Ishikawa (cell line): ENCODE results near the gene ERLEC1.

Experiments
- CEBPB ChIP-seq: IDR thresholded peaks from 2 replicates; pipeline ENCODE4 v1.6.1; 2012
- CREB1 ChIP-seq: IDR thresholded peaks from 2 replicates; pipeline ENCODE4 v1.6.1; 2012; ENCODE audit warnings: low read depth
- EGR1 ChIP-seq: IDR thresholded peaks from 2 replicates; pipeline ENCODE4 v1.6.1; 2012
- EP300 ChIP-seq: IDR thresholded peaks from 2 replicates; pipeline ENCODE4 v1.6.1; 2012; ENCODE audit warnings: borderline replicate concordance
- FOXM1 ChIP-seq: IDR thresholded peaks from 2 replicates; pipeline ENCODE4 v1.6.1; 2012; ENCODE audit warnings: low read depth, borderline replicate concordance
- NFIC ChIP-seq: IDR thresholded peaks from 2 replicates; pipeline ENCODE4 v1.6.1; 2012
- RAD21 ChIP-seq: IDR thresholded peaks from 2 replicates; pipeline ENCODE4 v1.6.1; 2012; ENCODE audit warnings: low read depth
- TAF1 ChIP-seq: IDR thresholded peaks from 2 replicates; pipeline ENCODE4 v1.6.1; 2012; ENCODE audit warnings: low read depth, mild to moderate bottlenecking
- TCF12 ChIP-seq: IDR thresholded peaks from 2 replicates; pipeline ENCODE4 v1.6.1; 2012; ENCODE audit warnings: low read depth
- TEAD4 ChIP-seq: IDR thresholded peaks from 2 replicates; pipeline ENCODE4 v1.6.1; 2012
- USF1 ChIP-seq: IDR thresholded peaks from 2 replicates; pipeline ENCODE4 v1.6.1; 2012
- YY1 ChIP-seq: IDR thresholded peaks from 2 replicates; pipeline ENCODE4 v1.6.1; 2012; ENCODE audit warnings: low read depth
- ZBTB7A ChIP-seq: IDR thresholded peaks from 2 replicates; pipeline ENCODE4 v1.6.1; 2012; ENCODE audit warnings: low read depth
- TF ChIP-seq, protein P1 (sequence below): IDR thresholded peaks from 2 replicates; pipeline ENCODE4 v1.6.1; 2012; ENCODE audit warnings: low read depth, mild to moderate bottlenecking
- TF ChIP-seq, protein P2 (sequence below): IDR thresholded peaks from 2 replicates; pipeline ENCODE4 v1.6.1; 2012

Gene ERLEC1

GRCh38 chr2:53842891-53843290 is 56.0 kb downstream of the ERLEC1 start:
- TF ChIP-seq EGR1 (no peak), RAD21 (no peak), USF1 (no peak), FOXM1 (no peak), TCF12 (no peak), EP300 (no peak), TEAD4 (no peak), CREB1 (no peak), ZBTB7A (no peak), CEBPB (no peak), TAF1 (no peak), YY1 (no peak), NFIC (no peak)
- TF ChIP-seq, protein P1, sequence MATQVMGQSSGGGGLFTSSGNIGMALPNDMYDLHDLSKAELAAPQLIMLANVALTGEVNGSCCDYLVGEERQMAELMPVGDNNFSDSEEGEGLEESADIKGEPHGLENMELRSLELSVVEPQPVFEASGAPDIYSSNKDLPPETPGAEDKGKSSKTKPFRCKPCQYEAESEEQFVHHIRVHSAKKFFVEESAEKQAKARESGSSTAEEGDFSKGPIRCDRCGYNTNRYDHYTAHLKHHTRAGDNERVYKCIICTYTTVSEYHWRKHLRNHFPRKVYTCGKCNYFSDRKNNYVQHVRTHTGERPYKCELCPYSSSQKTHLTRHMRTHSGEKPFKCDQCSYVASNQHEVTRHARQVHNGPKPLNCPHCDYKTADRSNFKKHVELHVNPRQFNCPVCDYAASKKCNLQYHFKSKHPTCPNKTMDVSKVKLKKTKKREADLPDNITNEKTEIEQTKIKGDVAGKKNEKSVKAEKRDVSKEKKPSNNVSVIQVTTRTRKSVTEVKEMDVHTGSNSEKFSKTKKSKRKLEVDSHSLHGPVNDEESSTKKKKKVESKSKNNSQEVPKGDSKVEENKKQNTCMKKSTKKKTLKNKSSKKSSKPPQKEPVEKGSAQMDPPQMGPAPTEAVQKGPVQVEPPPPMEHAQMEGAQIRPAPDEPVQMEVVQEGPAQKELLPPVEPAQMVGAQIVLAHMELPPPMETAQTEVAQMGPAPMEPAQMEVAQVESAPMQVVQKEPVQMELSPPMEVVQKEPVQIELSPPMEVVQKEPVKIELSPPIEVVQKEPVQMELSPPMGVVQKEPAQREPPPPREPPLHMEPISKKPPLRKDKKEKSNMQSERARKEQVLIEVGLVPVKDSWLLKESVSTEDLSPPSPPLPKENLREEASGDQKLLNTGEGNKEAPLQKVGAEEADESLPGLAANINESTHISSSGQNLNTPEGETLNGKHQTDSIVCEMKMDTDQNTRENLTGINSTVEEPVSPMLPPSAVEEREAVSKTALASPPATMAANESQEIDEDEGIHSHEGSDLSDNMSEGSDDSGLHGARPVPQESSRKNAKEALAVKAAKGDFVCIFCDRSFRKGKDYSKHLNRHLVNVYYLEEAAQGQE = no peak
- TF ChIP-seq, protein P2, sequence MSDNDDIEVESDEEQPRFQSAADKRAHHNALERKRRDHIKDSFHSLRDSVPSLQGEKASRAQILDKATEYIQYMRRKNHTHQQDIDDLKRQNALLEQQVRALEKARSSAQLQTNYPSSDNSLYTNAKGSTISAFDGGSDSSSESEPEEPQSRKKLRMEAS = no peak

GRCh38 chr2:53843595-53843994 is 56.8 kb downstream of the ERLEC1 start:
- TF ChIP-seq TAF1 = no peak
- no peak for TF ChIP-seq EGR1
- TF ChIP-seq ZBTB7A = no peak
- no peak for TF ChIP-seq NFIC
- TF ChIP-seq CREB1 = no peak
- no peak for TF ChIP-seq RAD21
- no peak for TF ChIP-seq CEBPB
- TF ChIP-seq, protein P1 = no peak

GRCh38 chr2:53848062-53848461 is 61.2 kb downstream of the ERLEC1 start:
- TF ChIP-seq TAF1 = no peak
- TF ChIP-seq CEBPB = no peak
- no peak for TF ChIP-seq FOXM1
- no peak for TF ChIP-seq NFIC
- TF ChIP-seq, protein P1 = no peak
- TF ChIP-seq USF1 = no peak
- no peak for TF ChIP-seq EGR1
- TF ChIP-seq, protein P2 = no peak
- no peak for TF ChIP-seq RAD21
- no peak for TF ChIP-seq ZBTB7A
- TF ChIP-seq EP300 = no peak
- no peak for TF ChIP-seq YY1
- no peak for TF ChIP-seq CREB1

- no peak for TF ChIP-seq NFIC
Measured at GRCh38 chr2:53852532-53852931, 65.7 kb downstream of the ERLEC1 start.

GRCh38 chr2:53854678-53855077 is 67.8 kb downstream of the ERLEC1 start:
- TF ChIP-seq CREB1 (no peak), CEBPB (no peak), EGR1 (no peak), USF1 (no peak), ZBTB7A (no peak), TEAD4 (no peak), NFIC (no peak), YY1 (no peak), TCF12 (no peak), RAD21 (no peak), FOXM1 (no peak), TAF1 (no peak)
